H1 (cell line): ENCODE measurements around the gene GALNTL6. TPM values are rescaled to one million over a fixed set of nuclear protein-coding genes. Genes with fewer than 3 reads are reported as not detected.

Experiments used
- CTCF ChIA-PET: fragments of 300-600 bp; sonication (Branson Sonifier 250); formaldehyde crosslinking; loops from one replicate; lab custom pipeline; 2021; ENCODE audit not compliant: partially characterized antibody; lab: Charles Lee
- POLR2A ChIA-PET: fragments of 300-600 bp; sonication (Branson Sonifier 250); formaldehyde crosslinking; loops from one replicate; lab custom pipeline; 2021; ENCODE audit warnings: inconsistent platforms; ENCODE audit not compliant: partially characterized antibody; lab: Charles Lee
- DNase-seq, 2 experiments: peaks; one replicate each; pipeline versions ENCODE4 v3.0.0 to v3.0.0-alpha.2; 2010 to 2022; ENCODE audit warnings: low spot score in 2 of 2, low read depth in 1 of 2, mixed read lengths in 1 of 2
- FAIRE-seq: peaks from 2 replicates; lab custom pipeline; 2011; peaks lifted over from hg19 to GRCh38; lab: Jason Lieb, UNC
- H2AFZ ChIP-seq: 2 replicates; pipeline ENCODE4 v1.8.1; 2012; ENCODE audit warnings: low read length, inconsistent platforms
- H2AK5ac ChIP-seq: 2 replicates; pipeline ENCODE4 v1.6.1; 2013; ENCODE audit warnings: low read depth, low read length
- H2BK120ac ChIP-seq: replicated peaks from 2 replicates; pipeline ENCODE3; 2013; ENCODE audit warnings: low read depth, low read length, inconsistent platforms
- H2BK12ac ChIP-seq: 2 replicates; pipeline ENCODE4 v1.6.1; 2013; ENCODE audit warnings: low read depth, low read length
- H2BK15ac ChIP-seq: 2 replicates; pipeline ENCODE4 v1.6.1; 2013; ENCODE audit warnings: low read length
- H2BK20ac ChIP-seq: 2 replicates; pipeline ENCODE4 v1.6.1; 2013; ENCODE audit warnings: low read length
- H2BK5ac ChIP-seq: 2 replicates; pipeline ENCODE4 v1.6.1; 2013; ENCODE audit warnings: low read depth, low read length
- H3K14ac ChIP-seq: 2 replicates; pipeline ENCODE4 v1.6.1; 2013; ENCODE audit warnings: inconsistent platforms; ENCODE audit not compliant: insufficient read length
- H3K18ac ChIP-seq: 2 replicates; pipeline ENCODE4 v1.6.1; 2013; ENCODE audit warnings: low read length; ENCODE audit errors: extremely low read depth
- H3K23ac ChIP-seq: 2 replicates; pipeline ENCODE4 v1.6.1; 2013; ENCODE audit warnings: inconsistent platforms; ENCODE audit not compliant: insufficient read length
- H3K23me2 ChIP-seq: 2 replicates; pipeline ENCODE4 v1.6.1; 2013; ENCODE audit warnings: low read depth, low read length
- H3K27ac ChIP-seq: 2 replicates; pipeline ENCODE4 v1.6.1; 2011; ENCODE audit warnings: low read depth, low read length, inconsistent platforms
- H3K27me3 ChIP-seq, 4 experiments: replicated peaks in 1 of 4; 1 replicate in 1 of 4; 2 replicates in 3 of 4; pipeline versions ENCODE4 v1.6.1 to v1.8.1; 2011 to 2013; ENCODE audit warnings: low read length in 3 of 4, mild to moderate bottlenecking in 3 of 4, inconsistent platforms in 2 of 4, mixed read lengths in 2 of 4, moderate library complexity in 1 of 4; ENCODE audit not compliant: control insufficient read depth in 3 of 4, insufficient read depth in 3 of 4; ENCODE audit errors: extremely low read depth in 1 of 4
- H3K36me3 ChIP-seq, 4 experiments: 2 replicates each; pipeline versions ENCODE4 v1.6.1 to v1.8.1; 2011 to 2013; ENCODE audit warnings: mild to moderate bottlenecking in 4 of 4, low read length in 3 of 4, moderate library complexity in 2 of 4, control low read depth in 1 of 4, inconsistent platforms in 1 of 4; ENCODE audit not compliant: insufficient read depth in 4 of 4, control insufficient read depth in 2 of 4
- H3K4ac ChIP-seq: replicated peaks from 2 replicates; pipeline ENCODE3; 2013; ENCODE audit warnings: low read length, low read depth, mixed read lengths, inconsistent platforms; ENCODE audit not compliant: insufficient read length
- H3K4me1 ChIP-seq, 4 experiments: replicated peaks in 1 of 4; 1 replicate in 1 of 4; 2 replicates in 3 of 4; pipeline versions ENCODE4 v1.6.1 to v1.8.1; 2011 to 2013; ENCODE audit warnings: low read length in 3 of 4, inconsistent platforms in 2 of 4, mixed read lengths in 1 of 4; ENCODE audit not compliant: insufficient read depth in 4 of 4, control insufficient read depth in 3 of 4
- H3K4me2 ChIP-seq, 2 experiments: 2 replicates each; pipeline versions ENCODE4 v1.6.1 to v1.8.1; 2011 to 2013; ENCODE audit warnings: low read depth in 2 of 2, low read length in 2 of 2, control low read depth in 1 of 2, inconsistent platforms in 1 of 2, mild to moderate bottlenecking in 1 of 2; ENCODE audit not compliant: insufficient read depth in 1 of 2
- H3K4me3 ChIP-seq, 4 experiments: fragments of 200-600, 300-600 bp in 1 of 4; sonication (generic), shearing (Covaris generic), sonication (Bioruptor Twin) in 1 of 4; 2 replicates each; pipeline versions ENCODE4 v1.5.1 to v1.8.1; 2011 to 2016; ENCODE audit warnings: low read length in 4 of 4, low read depth in 3 of 4, control low read depth in 2 of 4, inconsistent platforms in 2 of 4, mild to moderate bottlenecking in 2 of 4, mixed read lengths in 1 of 4, moderate library complexity in 1 of 4; ENCODE audit not compliant: insufficient read depth in 2 of 4; ENCODE audit errors: extremely low read depth in 1 of 4
- H3K56ac ChIP-seq: replicated peaks from 2 replicates; pipeline ENCODE3; 2013; ENCODE audit warnings: low read depth, mild to moderate bottlenecking, mixed read lengths, low read length, inconsistent platforms; ENCODE audit not compliant: insufficient read length
- H3K79me1 ChIP-seq: 2 replicates; pipeline ENCODE4 v1.6.1; 2013; ENCODE audit warnings: low read depth, low read length, control low read depth
- H3K79me2 ChIP-seq, 2 experiments: 2 replicates each; pipeline versions ENCODE4 v1.6.1 to v1.8.1; 2012 to 2013; ENCODE audit warnings: low read length in 2 of 2, mild to moderate bottlenecking in 2 of 2, inconsistent platforms in 1 of 2; ENCODE audit not compliant: insufficient read depth in 2 of 2, control insufficient read depth in 1 of 2
- H3K9ac ChIP-seq, 4 experiments: replicated peaks in 1 of 4; 1 replicate in 1 of 4; 2 replicates in 3 of 4; pipeline versions ENCODE4 v1.6.1 to v1.8.1; 2011 to 2013; ENCODE audit warnings: low read depth in 3 of 4, low read length in 3 of 4, control low read depth in 2 of 4, mild to moderate bottlenecking in 2 of 4, moderate library complexity in 2 of 4, inconsistent platforms in 1 of 4; ENCODE audit errors: extremely low read depth in 1 of 4
- H3K9me3 ChIP-seq, 2 experiments: 2 replicates each; pipeline versions ENCODE4 v1.6.1 to v1.8.1; 2012 to 2013; ENCODE audit warnings: mild to moderate bottlenecking in 2 of 2, moderate library complexity in 2 of 2, control low read depth in 1 of 2, inconsistent platforms in 1 of 2, low read depth in 1 of 2, low read length in 1 of 2, mixed read lengths in 1 of 2; ENCODE audit not compliant: insufficient read depth in 2 of 2
- H4K20me1 ChIP-seq, 2 experiments: replicated peaks in 1 of 2; 2 replicates each; pipeline versions ENCODE3 to v1.8.1; 2011 to 2013; ENCODE audit warnings: inconsistent platforms in 2 of 2, low read length in 2 of 2, mild to moderate bottlenecking in 1 of 2; ENCODE audit not compliant: insufficient read depth in 2 of 2, control insufficient read depth in 1 of 2
- H4K5ac ChIP-seq: 2 replicates; pipeline ENCODE4 v1.6.1; 2013; ENCODE audit warnings: low read length, low read depth, mixed read lengths, inconsistent platforms; ENCODE audit not compliant: insufficient read length
- H4K8ac ChIP-seq: 2 replicates; pipeline ENCODE4 v1.8.0; 2013; ENCODE audit warnings: mild to moderate bottlenecking, moderate library complexity, low read length, inconsistent platforms; ENCODE audit not compliant: insufficient read depth; ENCODE audit errors: extremely low read depth
- H4K91ac ChIP-seq: replicated peaks from 2 replicates; pipeline ENCODE3; 2013; ENCODE audit warnings: low read length, mixed read lengths, inconsistent platforms; ENCODE audit not compliant: insufficient read length
- ASH2L ChIP-seq: fragments of 200-600, 300-600 bp; sonication (generic); IDR thresholded peaks from one replicate; pipeline ENCODE4 v1.7.1; 2017; ENCODE audit warnings: low read length
- ATF3 ChIP-seq: IDR thresholded peaks from 2 replicates; pipeline ENCODE4 v1.6.1; 2011; ENCODE audit warnings: low read depth, mild to moderate bottlenecking, low read length; ENCODE audit not compliant: insufficient read depth
- CHD1 ChIP-seq: IDR thresholded peaks from 2 replicates; pipeline ENCODE4 v1.6.1; 2012; ENCODE audit warnings: low read depth, low read length, improper control_type of control experiment
- CTBP2 ChIP-seq: IDR thresholded peaks from 2 replicates; pipeline ENCODE4 v1.7.0; 2011; ENCODE audit warnings: borderline replicate concordance, mild to moderate bottlenecking, moderate library complexity, mixed read lengths, low read length; ENCODE audit not compliant: insufficient read depth, insufficient read length
- CTCF ChIP-seq, 3 experiments: IDR thresholded peaks; 1 replicate in 2 of 3; 2 replicates in 1 of 3; pipeline versions ENCODE4 v1.5.1 to v1.6.1; 2011; ENCODE audit warnings: low read length in 3 of 3, mild to moderate bottlenecking in 3 of 3, inconsistent platforms in 2 of 3, low read depth in 1 of 3, moderate library complexity in 1 of 3; ENCODE audit not compliant: insufficient read depth in 1 of 3; ENCODE audit errors: control extremely low read depth in 1 of 3
- PHF8 ChIP-seq: fragments of 200-600 bp; sonication (generic); conservative IDR thresholded peaks from 2 replicates; pipeline ENCODE4 v1.7.1; 2012; ENCODE audit warnings: low read depth, mild to moderate bottlenecking, inconsistent platforms, low read length, moderate library complexity
- POLR2AphosphoS5 ChIP-seq: IDR thresholded peaks from 2 replicates; pipeline ENCODE4 v1.6.1; 2011; ENCODE audit warnings: low read depth, low read length
- RXRA ChIP-seq: IDR thresholded peaks from 2 replicates; pipeline ENCODE4 v1.6.1; 2011; ENCODE audit warnings: low read depth, mild to moderate bottlenecking, low read length, moderate library complexity; ENCODE audit not compliant: insufficient read depth
- SRF ChIP-seq: IDR thresholded peaks from 2 replicates; pipeline ENCODE4 v1.6.1; 2011; ENCODE audit warnings: mild to moderate bottlenecking, low read depth, low read length, moderate library complexity
- USF2 ChIP-seq: IDR thresholded peaks from 2 replicates; pipeline ENCODE4 v1.6.1; 2011; ENCODE audit warnings: low read length, improper control_type of control experiment
- WGBS, 2 experiments: shearing (Covaris generic) in 1 of 2; methylation state at CpG; one replicate each; pipeline versions ENCODE4 v1.1.6 to v1.1.7; 2013 to 2015; ENCODE audit warnings: low lambda C conversion rate in 2 of 2, mixed read lengths in 2 of 2, inconsistent platforms in 1 of 2, low coverage in 1 of 2, missing lambda C conversion rate in 1 of 2; ENCODE audit not compliant: insufficient replicate concordance in 2 of 2, insufficient coverage in 1 of 2, insufficient read length in 1 of 2; ENCODE audit errors: extremely low coverage in 1 of 2, missing lambda C conversion rate in 1 of 2; 5-methylcytosine and 5-hydroxymethylcytosine counted together
- polyA plus RNA-seq, 7 experiments: library from polyadenylated mRNA; depleted of rRNA in 3 of 7; stranded (reverse) in 5 of 7; unstranded in 2 of 7; fragments of >200 nt in 5 of 7; fragments of 200-250 nt in 2 of 7; gene quantifications; 1 replicate in 5 of 7; 2 replicates in 1 of 7; 4 replicates in 1 of 7; pipeline versions ENCODE4 v1.2.1 to v1.2.3, GENCODE V29; 2011 to 2013; ENCODE audit warnings: missing spikeins in 2 of 7, mixed read lengths in 2 of 7
- total RNA-seq: library from RNA; stranded (reverse); fragmentation: NEBNext Ultra II Directional; extraction: Animal tissue kit (Norgen Biotek cat#: 25700); gene quantifications from 2 replicates; pipeline ENCODE4 v1.2.1, GENCODE V29; 2021

GALNTL6 gene
- total and polyA plus RNA-seq, 2 of the 8 experiments (the other 6 are each of a cell fraction or from before 2014, with no cell fraction given) = 0.03 to 0.32 TPM

- 90% methylated on average over 2 of the region's 2 CpGs; no CpG with 5 or more reads in 1 of the 2 experiments for WGBS, 2 experiments
- no peaks in the 10 kb centered on the region for H3K79me2 ChIP-seq
- CTCF ChIA-PET = interaction anchor here (0.6 to 1.9 kb wide), 6 partner anchors 28 to 356 kb away, joined by 3 to 7 read pairs (median 5); no protein-coding TSS in a partner anchor
- TF ChIP-seq ATF3 = no peak
- TF ChIP-seq ASH2L = no peak
- TF ChIP-seq USF2 = no peak
- no peak for TF ChIP-seq RXRA
- no peak for TF ChIP-seq SRF
- TF ChIP-seq CHD1 = no peak
- TF ChIP-seq PHF8 = no peak
- TF ChIP-seq CTCF (IDR thresholded peaks at IDR 0.05; ENCODE audit: control extremely low read depth in 1 of 3, insufficient read depth in 1 of 3, low read depth in 1 of 3, low read length in 3 of 3) = no peak
- no peak for TF ChIP-seq CTBP2
- no peak for TF ChIP-seq POLR2AphosphoS5
These were observed 33.7 kb downstream of the GALNTL6 start for GRCh38 chr4:171846893-171847292.

More at GRCh38 chr4:171846893-171847292, 33.7 kb downstream of the GALNTL6 start:
- no peak overlapping the region for H2AFZ ChIP-seq
- H2BK120ac ChIP-seq = no peak overlapping the region
- no peak overlapping the region for H2AK5ac ChIP-seq
- H2BK20ac ChIP-seq = no peak overlapping the region
- H3K14ac ChIP-seq = no peak overlapping the region
- FAIRE-seq (no peak), DNase-seq (no peak)
- no peak overlapping the region for H3K4me3 ChIP-seq
- H2BK15ac ChIP-seq = no peak overlapping the region
- H3K9me3 ChIP-seq = no peaks in the 10 kb centered on the region
- no peak overlapping the region for H3K56ac ChIP-seq
- H3K23ac ChIP-seq = no peak overlapping the region
- POLR2A ChIA-PET = no interaction called here
- H3K23me2 ChIP-seq = no peaks in the 10 kb centered on the region
- H4K20me1 ChIP-seq = no peaks in the 10 kb centered on the region
- H3K4me2 ChIP-seq = no peak overlapping the region
- no peak overlapping the region for H2BK5ac ChIP-seq
- 0 out of 7 replicates have a peak, but pooled peaks cover 0 to 2% (median 0%) of the 10 kb centered on the region in 4 experiments for H3K4me1 ChIP-seq
- H4K91ac ChIP-seq = no peak overlapping the region
- H3K4ac ChIP-seq = no peak overlapping the region
- no peak overlapping the region for H3K27ac ChIP-seq
- no peak overlapping the region for H2BK12ac ChIP-seq
- no peak overlapping the region for H3K9ac ChIP-seq
- no peaks in the 10 kb centered on the region for H3K36me3 ChIP-seq
- no peak overlapping the region for H4K5ac ChIP-seq
- H3K18ac ChIP-seq = no peak overlapping the region
- H3K79me1 ChIP-seq = no peaks in the 10 kb centered on the region
- no peak overlapping the region for H4K8ac ChIP-seq
- no peaks in the 10 kb centered on the region for H3K27me3 ChIP-seq
